Ecto neural progenitor cell (in vitro differentiated cells): ENCODE results near the gene GNAS-AS1.

ENCODE experiments used
- DNase-seq: peaks from one replicate; pipeline ENCODE4 v3.0.0-alpha.2; 2018; ENCODE audit warnings: low spot score

The GNAS-AS1 gene

DNA sequence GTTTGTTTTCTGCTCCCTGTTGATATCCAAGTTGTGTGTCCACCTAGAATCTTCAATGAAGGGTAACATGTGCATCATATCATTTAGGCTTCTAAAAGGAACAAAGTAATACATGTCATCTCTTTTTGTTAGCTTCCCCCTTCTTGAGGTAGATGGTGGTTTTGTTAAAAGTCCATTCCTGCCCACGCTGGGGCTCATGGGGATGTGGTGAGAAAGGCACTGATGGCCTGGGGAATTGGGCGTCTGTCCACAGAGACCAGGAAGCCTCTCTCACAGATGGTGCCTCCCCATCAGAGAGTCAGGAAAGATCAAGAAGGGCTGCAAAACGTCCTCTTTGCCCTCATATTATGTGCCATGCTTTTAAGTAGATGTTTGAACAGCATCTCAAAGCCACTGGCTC, 34.3 kb upstream of the GNAS-AS1 start:
- DNase-seq = no peak

DNA sequence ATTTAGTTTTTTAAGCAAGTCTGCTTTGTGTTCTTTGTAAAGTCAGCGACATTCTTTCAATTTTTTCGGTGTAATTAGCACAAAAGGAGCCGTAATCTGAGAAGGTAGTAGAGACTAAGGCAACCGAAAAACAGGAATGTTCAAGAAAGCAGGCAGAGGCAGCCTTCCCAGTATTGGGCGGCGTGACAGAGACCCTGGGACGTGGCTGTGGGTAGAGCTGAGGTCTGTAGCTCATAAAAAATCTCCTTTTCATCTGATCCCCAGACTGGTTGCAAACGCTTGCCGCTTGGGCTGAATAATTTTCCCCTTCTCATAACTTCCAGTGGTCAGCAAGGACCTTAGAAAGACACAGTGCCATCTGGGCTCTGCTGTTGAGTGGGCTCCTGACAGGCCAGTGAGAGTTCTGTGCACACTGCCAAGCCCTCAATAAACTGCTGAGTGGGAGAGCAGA, 32.6 kb upstream of the GNAS-AS1 start:
- no peak for DNase-seq

DNA sequence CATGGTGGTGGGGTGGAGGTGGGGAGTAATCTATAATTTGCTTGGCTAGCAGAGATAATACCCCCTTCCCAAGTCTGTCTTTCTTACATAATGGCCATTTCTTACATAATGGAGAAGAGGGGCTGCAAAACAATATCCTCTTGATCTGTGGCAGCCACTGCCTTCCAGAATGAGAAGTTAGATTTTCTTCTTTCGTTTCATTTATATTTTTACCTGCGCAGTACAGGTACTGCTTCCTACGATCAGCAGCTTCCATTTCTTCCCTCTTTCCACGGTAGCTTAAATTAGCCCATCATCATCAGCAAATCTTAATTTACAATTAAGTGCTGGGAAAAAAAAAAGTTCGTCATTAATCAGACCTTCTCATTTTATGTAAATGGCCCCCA, 32.0 kb upstream of the GNAS-AS1 start:
- DNase-seq = no peak

DNA sequence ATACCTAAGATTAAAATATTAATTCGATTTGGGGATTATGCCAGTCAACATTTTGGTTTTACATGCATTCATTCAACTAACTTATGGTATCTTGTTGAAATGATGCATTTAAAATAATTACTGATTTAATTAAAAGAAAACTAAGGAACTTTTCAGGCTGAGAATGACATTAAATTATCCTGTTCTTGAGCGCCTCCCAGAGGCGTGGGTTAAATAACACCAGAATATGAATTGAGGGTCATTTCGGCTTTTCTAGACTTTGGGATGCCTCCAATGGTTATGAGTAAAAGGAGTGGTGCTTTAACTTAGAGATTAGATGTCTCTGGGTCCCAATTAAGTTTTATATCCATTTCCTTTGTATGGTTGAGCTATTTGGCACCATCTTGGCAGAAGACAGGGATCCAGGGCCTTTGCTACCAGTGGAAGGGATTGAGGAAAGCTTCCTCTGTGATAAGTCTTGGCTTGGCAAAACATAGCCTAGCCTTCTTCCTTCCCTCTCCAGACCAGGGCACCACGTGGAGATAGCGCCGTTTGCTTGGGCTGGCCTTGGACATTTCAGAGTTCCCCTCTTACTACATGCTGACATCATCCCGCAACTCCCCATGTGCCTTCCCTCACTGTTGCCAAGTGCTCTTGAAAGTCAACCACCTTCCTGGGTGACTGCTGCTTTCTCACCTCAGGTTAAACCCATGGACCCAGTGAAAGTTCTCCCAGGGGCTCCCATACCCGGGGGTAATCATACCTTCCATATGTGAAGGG, 30.5 kb upstream of the GNAS-AS1 start:
- DNase-seq = no peak

DNA sequence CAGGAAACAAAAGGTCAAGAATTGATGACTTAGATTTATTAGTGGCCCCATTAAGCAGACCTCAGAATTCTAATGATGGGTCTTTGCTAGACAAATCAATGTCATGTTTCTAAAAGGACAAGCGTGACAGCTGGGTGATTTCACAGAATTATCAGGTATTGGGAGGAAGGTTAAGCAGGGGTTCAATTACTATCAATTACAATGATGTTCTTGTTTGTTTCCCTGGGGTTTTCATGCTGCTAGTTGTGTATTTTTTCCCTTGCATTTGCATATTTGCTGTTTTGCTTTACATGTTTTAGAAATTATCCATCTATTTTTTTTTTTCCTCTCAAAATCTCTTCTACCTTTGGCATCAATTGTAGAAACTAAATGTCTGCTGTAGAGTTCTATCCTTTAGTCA, 29.7 kb upstream of the GNAS-AS1 start:
- no peak for DNase-seq

DNA sequence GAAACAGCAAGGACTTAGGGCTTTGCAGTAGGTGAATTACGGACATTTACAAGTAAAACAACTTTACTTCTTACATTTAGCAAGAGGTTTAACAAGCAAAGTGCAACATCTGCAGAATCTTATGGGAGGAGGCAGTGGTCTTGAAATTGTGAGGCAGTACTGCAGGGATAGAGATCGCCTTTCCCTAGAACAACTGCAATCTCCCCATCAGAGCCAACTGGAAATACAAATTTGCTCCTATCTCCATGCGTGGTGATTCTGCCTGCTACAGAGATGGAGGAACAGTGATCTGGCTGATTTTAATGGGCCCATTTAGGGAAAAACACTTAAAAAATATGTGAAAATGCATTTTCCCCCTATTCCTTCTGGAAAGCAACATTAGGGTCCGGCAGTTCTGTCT, 27.7 kb upstream of the GNAS-AS1 start:
- no peak for DNase-seq

DNA sequence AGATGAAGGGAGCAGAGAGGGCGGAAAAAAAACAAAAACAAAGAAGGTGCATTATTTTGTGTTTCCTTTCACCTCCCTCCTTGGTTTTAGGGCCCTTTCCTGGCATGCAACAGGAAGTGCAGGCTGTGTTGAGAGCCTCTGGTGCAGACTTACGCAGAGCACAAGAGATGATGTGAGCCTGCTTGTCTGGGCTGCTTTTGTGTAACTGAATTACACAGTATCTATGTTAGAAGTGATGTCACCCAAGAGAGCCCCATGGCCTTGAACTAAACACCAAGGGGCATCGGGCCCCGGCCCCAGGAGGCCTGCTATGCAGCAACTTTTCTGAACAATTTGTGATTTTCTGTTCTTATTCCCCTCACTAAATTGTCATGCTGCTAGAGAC, 27.3 kb upstream of the GNAS-AS1 start:
- DNase-seq = no peak

DNA sequence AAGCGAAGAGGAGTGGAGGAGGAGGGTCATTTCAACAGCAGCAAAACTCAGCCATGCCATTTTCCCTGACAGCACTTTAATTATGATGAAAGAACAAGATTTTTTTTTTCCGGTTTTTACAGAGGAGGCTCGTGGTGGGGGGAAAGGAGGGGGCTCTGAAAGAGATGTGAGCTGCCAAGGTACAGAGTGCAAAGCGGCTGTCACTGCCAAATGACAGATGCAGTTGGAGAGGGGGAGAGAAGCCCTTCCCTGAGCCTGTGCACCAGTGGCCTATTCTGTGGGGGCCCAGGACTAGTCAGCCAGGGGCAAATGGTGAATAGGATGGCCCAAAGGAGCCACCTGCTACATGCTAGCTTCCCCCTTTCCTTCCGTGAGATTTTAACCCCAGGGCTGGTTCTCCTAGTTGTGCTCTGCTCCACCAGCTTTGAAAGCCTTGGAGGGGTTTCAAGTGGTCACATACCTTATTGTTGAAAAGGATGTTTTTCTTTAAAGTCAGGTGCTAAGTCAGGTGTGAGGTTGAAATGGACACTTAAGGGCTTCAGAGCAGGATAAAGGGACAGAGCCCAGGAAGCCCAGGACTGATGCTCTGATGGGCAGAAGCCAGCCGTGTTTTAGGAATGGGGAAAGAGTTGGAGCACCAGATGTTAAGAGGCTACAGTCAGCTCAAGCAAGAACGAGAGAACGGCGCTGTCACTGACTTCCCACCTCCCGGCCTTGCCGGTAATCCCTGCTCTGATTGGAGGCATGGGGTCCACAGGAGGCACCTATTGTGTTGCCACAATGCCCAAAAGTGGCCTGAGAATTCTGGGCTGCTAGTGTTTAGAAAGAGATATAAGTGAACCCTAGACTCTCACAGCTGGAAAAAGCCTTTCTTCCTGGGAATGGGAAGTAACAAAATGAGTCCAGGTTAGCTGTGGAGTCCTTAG, 26.6 kb upstream of the GNAS-AS1 start:
- DNase-seq = peak; percentile 69

DNA sequence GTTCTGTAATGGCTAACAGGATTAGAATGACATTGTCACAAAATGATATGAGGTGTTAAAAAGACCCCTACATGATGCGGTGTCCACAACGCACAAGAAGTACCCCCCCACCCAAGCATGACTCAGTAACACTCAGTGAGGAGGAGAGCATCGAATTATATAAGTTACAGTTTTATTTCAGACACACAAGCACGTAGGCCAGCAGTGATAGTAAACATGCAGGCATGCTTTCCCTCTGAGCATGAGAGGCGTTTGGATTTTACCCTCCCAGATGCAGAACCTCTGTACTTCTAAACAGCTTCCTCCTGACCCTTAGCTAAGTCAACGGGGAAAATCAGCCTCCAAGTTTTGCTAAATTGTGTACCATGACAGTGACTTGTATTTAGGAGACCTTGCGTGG, 25.7 kb upstream of the GNAS-AS1 start:
- no peak for DNase-seq

DNA sequence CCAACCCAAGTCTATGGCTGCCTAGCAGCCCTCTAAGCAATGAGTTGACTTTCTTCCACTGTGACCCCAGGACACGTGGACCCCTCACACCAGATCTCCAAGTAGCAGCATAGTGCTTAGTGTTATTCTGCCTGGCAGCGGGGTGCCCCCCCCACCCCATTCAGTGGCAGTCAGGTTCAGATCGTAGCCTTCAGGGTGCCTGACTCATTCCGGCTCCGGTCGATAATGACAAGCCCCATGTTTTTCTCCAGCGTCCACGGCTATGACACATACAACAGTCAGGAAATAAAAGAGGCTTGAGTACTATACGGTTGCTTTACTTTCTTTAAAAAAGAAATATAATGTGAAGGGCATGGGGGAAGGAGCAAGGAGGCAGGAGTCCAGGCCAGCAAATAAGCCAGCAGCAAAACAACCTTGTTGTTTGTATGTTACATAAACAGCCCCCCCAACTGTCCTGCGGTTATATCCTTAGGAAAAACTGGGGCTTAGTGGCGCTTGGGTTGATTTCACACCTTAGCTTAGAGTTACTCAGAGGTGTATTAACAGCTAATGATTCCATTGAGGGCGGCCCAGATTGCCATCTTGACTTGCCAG, 24.9 kb upstream of the GNAS-AS1 start:
- DNase-seq = no peak

DNA sequence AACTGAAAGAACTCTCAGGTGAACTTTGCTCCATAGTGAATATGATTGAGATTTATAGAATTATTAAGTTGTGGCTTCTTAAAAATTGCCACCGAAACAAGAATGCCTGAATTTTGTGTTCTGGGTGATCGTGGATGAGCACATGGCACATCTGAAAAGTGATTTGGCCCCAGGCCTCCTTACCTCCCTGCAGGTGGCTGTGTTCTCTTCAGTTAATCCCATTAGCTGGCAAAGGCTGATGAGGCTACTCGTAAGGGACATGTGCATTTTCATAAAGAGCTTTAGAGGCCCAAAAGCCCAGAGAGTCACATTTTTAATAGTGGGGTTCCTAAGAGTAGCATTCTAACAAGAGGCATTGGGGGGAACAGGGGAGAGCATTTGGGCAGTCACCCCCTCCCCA, 24.4 kb upstream of the GNAS-AS1 start:
- DNase-seq = no peak

DNA sequence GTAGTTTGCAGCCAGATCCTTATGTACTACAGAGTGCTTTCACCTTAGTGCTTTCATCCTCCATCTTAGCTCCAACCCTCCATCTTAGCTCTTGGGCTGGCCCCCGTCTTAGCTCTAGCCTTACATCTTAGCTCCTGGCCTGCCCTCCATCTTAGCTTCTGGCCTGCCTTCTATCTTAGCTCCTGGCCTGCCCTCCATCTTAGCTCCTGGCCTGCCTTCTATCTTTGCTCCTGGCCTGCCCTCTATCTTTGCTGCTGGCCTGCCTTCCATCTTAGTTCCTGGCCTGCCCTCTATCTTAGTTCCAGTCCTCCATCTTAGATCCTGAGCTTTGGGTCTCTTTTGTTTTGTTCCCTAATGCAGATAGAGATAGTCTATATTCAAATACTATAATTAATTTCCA, 23.8 kb upstream of the GNAS-AS1 start:
- no peak for DNase-seq

DNA sequence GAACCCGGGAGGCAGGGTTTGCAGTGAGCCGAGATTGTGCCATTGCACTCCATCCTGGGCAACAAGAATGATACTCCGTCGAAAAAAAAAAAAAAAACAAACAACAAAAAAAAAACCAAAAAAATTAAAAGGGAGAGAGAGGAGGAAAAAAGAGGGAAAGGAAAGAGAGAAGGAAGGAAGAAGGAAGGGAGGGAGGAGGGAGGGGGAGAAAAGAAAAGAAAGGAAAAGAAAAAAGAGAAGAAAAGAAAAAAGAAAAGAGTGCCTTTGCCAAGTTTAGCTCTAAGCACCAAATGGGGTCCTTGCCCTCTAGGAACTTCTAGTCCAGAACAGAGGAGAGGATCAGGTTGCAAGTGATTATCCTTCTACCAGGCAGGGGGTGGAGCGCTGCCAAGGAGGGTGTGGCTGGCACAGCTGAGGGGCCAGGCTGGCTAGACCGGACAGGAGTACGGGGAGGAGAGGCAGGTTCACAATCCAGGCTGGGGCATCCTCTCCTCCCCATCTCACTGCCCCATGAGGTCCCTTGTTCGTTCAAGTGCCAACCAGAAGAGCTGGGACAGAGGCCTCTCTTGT, 20.9 kb upstream of the GNAS-AS1 start:
- no peak for DNase-seq

DNA sequence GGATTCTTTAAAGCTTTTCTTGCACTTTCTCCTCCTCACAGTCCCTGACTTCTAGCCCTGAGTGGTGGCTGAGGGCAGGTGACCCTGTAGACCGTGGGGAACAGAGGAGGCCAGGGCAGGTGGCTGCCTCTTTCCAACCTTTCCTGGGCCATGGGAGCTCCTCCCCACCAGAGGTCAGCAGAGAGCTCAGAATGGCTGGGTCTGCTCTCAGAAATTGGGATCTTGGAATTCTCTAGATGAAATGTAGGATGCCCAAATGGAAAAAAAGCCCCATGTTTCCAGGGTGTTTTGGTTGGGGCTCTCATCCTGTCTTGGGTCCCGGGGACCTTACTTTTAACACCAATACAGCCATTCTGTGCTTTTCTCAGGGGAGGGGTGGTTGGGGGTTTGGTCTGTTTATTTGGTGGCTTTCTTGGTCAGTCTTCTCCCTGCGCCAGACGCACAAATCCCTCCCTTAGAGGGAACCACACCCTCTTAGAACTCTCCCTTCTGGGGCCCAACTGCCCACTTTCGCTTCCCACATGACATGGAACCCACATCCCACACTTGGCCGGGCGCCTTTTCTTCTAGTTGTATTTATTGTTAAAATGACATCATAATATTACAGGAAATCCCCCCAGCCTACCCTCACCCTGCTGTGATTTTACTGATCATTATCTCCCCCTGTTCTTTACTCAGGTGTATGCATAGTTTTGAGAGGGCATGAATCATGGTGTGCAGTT, 19.8 kb upstream of the GNAS-AS1 start:
- DNase-seq = peak; percentile 76

DNA sequence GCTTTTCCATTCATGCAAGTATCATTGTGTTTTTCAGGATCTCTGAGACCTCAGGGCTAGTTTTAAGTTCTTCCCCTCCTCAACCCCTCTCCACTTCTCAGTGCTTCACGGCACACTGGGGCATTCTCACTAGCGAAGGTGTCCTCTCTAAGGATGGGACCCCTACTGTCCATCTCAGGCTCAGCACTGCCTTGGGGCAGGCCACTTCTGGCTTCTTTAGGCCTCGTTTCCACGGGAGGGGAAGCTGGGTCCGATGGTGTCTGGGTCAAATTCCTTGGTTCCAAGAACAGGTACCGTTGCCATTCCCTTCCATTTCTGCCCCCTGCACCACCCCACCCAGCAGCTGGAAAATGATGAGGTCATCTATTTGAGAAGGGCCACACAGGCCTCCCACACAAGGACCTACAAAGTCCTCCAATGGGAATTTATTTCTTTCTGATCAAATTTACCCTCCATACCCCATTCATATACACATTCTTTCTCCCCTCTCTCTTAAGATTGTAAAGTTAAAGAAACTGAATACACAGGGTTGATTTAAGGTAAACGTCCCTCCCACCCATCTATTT, 19.0 kb upstream of the GNAS-AS1 start:
- DNase-seq = no peak

DNA sequence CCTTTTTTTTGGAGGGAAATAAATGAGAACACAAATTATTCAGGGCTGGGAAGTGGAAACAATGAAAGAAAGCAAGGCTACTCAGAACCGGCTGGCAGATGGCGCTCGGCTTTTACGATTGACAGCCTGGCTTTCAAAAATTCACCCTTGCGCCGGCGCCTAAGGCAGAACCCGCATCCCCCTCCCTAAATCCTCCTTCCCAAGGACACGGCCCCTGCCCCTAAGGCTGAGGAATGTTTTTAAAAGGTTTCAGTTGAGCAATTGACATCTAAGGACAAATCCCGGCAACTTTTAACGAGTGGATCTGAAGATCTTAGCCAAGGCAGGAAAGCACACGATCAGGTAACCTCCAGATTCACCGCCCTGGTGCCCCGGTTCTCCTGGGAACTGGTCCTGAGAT, 18.1 kb upstream of the GNAS-AS1 start:
- DNase-seq = peak; percentile 70

DNA sequence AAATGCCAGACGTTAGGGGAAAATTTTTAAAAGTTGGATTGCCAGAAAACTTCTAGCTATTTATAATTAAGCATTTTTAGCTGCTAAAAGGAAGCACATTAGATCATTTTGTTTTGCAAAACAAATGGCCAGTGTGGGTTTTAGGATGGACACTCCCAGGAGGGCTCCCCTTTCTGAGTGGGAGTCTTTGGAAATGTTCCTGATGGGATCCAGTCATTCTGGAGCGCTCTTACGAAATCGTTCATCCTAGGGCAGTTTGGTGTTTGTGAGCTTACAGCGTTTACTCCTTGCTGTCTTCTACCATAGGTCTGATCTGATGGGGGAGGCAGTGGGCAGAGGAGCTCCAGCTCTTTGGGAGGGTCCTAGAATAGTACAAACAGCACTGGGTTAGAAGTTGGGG, 16.5 kb upstream of the GNAS-AS1 start:
- DNase-seq = no peak

DNA sequence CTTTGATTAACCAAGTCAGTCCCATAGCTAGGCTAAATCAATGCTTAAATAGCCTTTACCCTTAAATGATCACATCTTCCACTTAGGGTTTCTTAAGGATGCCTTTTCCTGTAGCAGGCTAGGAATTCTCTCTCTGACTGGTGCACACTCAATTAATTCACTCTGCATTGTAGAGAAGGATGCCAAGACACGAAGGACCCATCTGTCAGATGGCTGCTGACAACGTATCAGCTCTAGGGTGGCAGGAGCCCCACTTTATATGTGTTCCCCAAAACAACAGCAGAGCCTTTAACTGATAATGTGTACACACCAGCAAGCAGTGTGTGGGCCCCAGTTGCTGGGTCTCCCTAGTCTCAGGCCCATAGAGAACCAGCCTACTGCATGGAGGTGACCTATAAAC, 15.1 kb upstream of the GNAS-AS1 start:
- DNase-seq = no peak

DNA sequence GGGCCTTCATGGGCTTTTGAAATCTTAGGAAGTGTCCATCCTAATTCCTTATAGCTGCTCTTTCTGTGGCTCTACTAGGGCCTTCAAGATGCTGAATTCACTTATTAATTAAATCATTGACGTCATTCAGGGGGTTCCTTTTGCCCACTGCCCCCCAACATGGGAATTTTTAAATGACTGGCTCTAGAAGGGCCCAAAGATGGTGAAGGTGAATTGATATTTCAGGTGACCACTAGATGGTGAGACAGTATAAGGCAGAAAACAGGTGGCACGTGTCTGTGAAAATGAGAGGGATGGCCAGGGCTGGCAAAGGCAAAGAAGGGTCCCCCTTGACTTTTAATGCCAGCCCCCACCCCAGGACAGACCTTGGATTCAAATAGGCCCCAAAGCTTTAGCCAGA, 13.6 kb upstream of the GNAS-AS1 start:
- no peak for DNase-seq

DNA sequence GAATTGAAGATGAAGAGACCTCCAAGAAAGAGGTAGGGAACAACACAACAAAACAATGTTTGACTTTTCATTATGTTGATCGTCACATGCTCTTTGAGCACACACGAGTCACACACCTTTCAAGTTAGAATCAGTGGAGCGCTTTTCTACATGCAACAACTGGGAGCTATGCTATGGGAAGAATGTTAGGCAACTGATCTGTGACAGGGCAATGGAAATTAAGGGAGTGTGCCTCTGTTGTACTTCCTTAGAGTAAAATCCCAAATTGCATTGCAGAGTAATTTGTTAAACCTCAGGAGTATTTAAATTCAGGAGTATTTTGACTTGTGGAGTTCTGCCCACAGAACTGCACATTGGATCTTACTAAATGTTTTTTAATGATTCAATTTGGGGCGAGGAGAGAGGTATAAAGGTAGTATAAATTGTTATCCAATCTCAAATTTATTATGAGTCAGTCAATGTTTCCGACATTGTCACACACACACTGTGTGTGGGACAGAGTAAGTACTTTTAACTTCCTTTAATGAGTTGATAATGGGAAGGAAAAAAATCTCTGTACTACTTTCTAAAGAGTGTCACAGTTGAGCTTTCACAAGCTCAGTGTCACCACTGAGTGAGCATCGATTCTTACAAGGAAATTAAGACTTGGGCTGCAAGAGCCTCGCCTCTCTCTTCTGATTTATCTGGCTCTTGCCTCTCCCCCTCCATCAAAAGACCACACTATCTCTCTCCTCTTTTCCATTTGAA, 12.5 kb upstream of the GNAS-AS1 start:
- no peak for DNase-seq
